Panc1 (cell line): ENCODE measurements around the gene STXBP4. TPM values are rescaled to one million over a fixed set of nuclear protein-coding genes. Genes with fewer than 3 reads are reported as not detected.

Source experiments
- ATAC-seq: fragments of 200-7000 bp; cut with Tn5 transposase; 2 replicates; pipeline ENCODE4 v1.9.1; 2020; ENCODE audit warnings: mild to moderate bottlenecking, moderate library complexity
- BruUV-seq: library from RNA; stranded (reverse); fragments of 400-500 nt; replicated peaks from 2 replicates; lab custom pipeline; 2021; lab: Mats Ljungman, UMichigan
- CTCF ChIA-PET: fragments of 300-600 bp; sonication (Branson Sonifier 250); formaldehyde crosslinking; loops from one replicate; lab custom pipeline; 2022; ENCODE audit warnings: antibody characterized with exemption; lab: Charles Lee
- POLR2A ChIA-PET: fragments of 300-600 bp; sonication (Branson Sonifier 250); formaldehyde crosslinking; loops from one replicate; lab custom pipeline; 2022; ENCODE audit warnings: antibody characterized with exemption; lab: Charles Lee
- DNase-seq: peaks from one replicate; pipeline ENCODE4 v3.0.0-alpha.2; 2010; ENCODE audit warnings: low read depth, low spot score
- H3K27ac ChIP-seq: 2 replicates; pipeline ENCODE4 v1.5.1; 2011; ENCODE audit warnings: mild to moderate bottlenecking, low read length, inconsistent platforms
- H3K27me3 ChIP-seq: fragments of 200-500 bp; sonication (Bioruptor generic); 2 replicates; pipeline ENCODE4 v1.6.0; 2014; ENCODE audit warnings: low read length, inconsistent platforms; ENCODE audit not compliant: control insufficient read depth, insufficient read depth
- H3K36me3 ChIP-seq: fragments of 200-500 bp; sonication (Bioruptor generic); 2 replicates; pipeline ENCODE4 v1.5.1; 2014; ENCODE audit warnings: inconsistent platforms, mild to moderate bottlenecking, low read length, moderate library complexity; ENCODE audit not compliant: control insufficient read depth, insufficient read depth
- H3K4me1 ChIP-seq: 2 replicates; pipeline ENCODE4 v1.5.1; 2011; ENCODE audit warnings: inconsistent platforms, mild to moderate bottlenecking, low read length, moderate library complexity; ENCODE audit not compliant: control insufficient read depth, insufficient read depth
- H3K4me3 ChIP-seq, 2 experiments: 2 replicates each; pipeline ENCODE4 v1.5.1; 2011 to 2012; ENCODE audit warnings: low read depth in 2 of 2, low read length in 2 of 2, mild to moderate bottlenecking in 2 of 2, inconsistent platforms in 1 of 2, moderate library complexity in 1 of 2
- H3K9me3 ChIP-seq: fragments of 200-500 bp; sonication (Bioruptor generic); 2 replicates; pipeline ENCODE4 v1.5.1; 2014; ENCODE audit warnings: low read depth, mild to moderate bottlenecking, inconsistent platforms, low read length, moderate library complexity; ENCODE audit not compliant: control insufficient read depth, insufficient read depth
- POLR2AphosphoS5 ChIP-seq: IDR thresholded peaks from 2 replicates; pipeline ENCODE4 v1.6.1; 2012; ENCODE audit warnings: mild to moderate bottlenecking, low read depth, low read length, moderate library complexity
- SIN3A ChIP-seq: IDR thresholded peaks from 2 replicates; pipeline ENCODE4 v1.6.1; 2012; ENCODE audit warnings: low read depth, mild to moderate bottlenecking, low read length, moderate library complexity, borderline replicate concordance; ENCODE audit not compliant: insufficient read depth
- TCF7L2 ChIP-seq: IDR thresholded peaks from 2 replicates; pipeline ENCODE4 v1.6.1; 2011; ENCODE audit warnings: mild to moderate bottlenecking, low read depth, low read length, inconsistent platforms
- in situ Hi-C: cut with HindIII; loops from 2 replicates; pipeline ENCODE4 v1.10.0; 2016; ENCODE audit warnings: low sequenced_read_pairs, low pct_unique_long_range_greater_than_20kb
- intact Hi-C: fragments of 100-400 bp; cut with micrococcal nuclease; formaldehyde crosslinking; loops from one replicate; pipeline ENCODE4 v1.10.0; 2022; ENCODE audit not compliant: unreplicated experiment
- total RNA-seq: library from RNA; stranded (reverse); gene quantifications from one replicate; pipeline ENCODE4 v1.2.1, GENCODE V29; 2021; ENCODE audit not compliant: unreplicated experiment
- TF ChIP-seq, protein P1 (sequence below): fragments of 450-650 bp; IDR thresholded peaks from 2 replicates; pipeline ENCODE4 v1.5.1; 2017; ENCODE audit warnings: mild to moderate bottlenecking
- TF ChIP-seq, protein P2 (sequence below), 2 experiments: IDR thresholded peaks; 2 replicates each; pipeline ENCODE4 v1.6.1; 2011 to 2012; ENCODE audit warnings: low read depth in 2 of 2, control low read depth in 1 of 2, low read length in 1 of 2, mild to moderate bottlenecking in 1 of 2, moderate library complexity in 1 of 2; ENCODE audit not compliant: insufficient read depth in 1 of 2

STXBP4 gene
- total RNA-seq, 1 experiment from 2014 or later, result 12.8 TPM

DNA sequence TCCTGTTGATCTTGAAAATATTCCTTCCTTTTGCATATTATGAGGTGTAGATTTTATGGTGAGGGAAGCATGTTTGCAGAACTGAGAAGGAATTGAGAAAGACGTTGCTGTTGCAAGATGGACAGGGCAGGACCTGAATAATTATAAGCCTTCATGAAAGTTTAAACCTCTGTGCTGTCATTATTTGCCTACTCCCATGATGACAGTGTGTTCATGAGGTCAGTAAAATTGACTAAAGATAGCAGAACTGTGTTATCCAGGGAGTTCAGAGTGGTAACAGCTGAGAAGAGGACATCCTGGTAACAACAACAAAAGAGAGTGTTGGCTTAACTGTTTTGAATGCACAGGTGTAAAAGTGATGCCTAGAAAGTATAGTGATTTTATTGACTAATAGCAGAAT is 250.9 kb downstream of the STXBP4 start:
- TF ChIP-seq, protein P1, sequence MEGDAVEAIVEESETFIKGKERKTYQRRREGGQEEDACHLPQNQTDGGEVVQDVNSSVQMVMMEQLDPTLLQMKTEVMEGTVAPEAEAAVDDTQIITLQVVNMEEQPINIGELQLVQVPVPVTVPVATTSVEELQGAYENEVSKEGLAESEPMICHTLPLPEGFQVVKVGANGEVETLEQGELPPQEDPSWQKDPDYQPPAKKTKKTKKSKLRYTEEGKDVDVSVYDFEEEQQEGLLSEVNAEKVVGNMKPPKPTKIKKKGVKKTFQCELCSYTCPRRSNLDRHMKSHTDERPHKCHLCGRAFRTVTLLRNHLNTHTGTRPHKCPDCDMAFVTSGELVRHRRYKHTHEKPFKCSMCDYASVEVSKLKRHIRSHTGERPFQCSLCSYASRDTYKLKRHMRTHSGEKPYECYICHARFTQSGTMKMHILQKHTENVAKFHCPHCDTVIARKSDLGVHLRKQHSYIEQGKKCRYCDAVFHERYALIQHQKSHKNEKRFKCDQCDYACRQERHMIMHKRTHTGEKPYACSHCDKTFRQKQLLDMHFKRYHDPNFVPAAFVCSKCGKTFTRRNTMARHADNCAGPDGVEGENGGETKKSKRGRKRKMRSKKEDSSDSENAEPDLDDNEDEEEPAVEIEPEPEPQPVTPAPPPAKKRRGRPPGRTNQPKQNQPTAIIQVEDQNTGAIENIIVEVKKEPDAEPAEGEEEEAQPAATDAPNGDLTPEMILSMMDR, result no peak
- TF ChIP-seq POLR2AphosphoS5, result no peak
- ChIA-PET CTCF (no interaction called here), POLR2A (no interaction called here)
- H3K4me3 ChIP-seq, result no peak overlapping the region
- no peaks in the 10 kb centered on the region for H3K36me3 ChIP-seq
- no TSS peak for BruUV-seq
- no peaks in the 10 kb centered on the region for H3K9me3 ChIP-seq
- no peaks in the 10 kb centered on the region for H3K4me1 ChIP-seq
- no peak overlapping the region for H3K27ac ChIP-seq
- no peaks in the 10 kb centered on the region; the same call in 1 of the 2 replicates for H3K27me3 ChIP-seq
- intact Hi-C loops (no loop called here), in situ Hi-C loops (no loop called here)
- ATAC-seq, result no peak
- DNase-seq, result no peak

DNA sequence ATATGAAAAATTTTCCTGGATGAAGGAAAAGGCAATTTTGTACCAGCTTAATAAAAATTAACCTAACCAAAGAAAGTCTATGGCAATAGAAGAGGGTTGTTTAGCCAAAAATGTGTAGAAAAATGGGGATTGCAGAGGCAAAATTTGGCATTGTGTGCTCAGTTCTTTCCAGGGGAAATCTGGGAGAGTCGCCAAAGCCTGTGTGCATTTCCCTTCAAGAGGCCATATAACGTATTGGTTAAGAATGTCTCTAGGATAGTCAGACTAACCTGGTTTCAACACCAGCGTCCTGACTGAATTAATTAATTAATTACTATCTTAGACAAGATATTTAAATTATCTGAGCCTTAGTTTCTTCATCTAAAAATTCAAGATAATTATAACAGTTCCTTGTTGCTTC is 251.4 kb downstream of the STXBP4 start:
- no peak for TF ChIP-seq TCF7L2
- no peak for TF ChIP-seq POLR2AphosphoS5
- no peak for TF ChIP-seq SIN3A
- TF ChIP-seq, protein P1, result no peak
- TF ChIP-seq, protein P2, sequence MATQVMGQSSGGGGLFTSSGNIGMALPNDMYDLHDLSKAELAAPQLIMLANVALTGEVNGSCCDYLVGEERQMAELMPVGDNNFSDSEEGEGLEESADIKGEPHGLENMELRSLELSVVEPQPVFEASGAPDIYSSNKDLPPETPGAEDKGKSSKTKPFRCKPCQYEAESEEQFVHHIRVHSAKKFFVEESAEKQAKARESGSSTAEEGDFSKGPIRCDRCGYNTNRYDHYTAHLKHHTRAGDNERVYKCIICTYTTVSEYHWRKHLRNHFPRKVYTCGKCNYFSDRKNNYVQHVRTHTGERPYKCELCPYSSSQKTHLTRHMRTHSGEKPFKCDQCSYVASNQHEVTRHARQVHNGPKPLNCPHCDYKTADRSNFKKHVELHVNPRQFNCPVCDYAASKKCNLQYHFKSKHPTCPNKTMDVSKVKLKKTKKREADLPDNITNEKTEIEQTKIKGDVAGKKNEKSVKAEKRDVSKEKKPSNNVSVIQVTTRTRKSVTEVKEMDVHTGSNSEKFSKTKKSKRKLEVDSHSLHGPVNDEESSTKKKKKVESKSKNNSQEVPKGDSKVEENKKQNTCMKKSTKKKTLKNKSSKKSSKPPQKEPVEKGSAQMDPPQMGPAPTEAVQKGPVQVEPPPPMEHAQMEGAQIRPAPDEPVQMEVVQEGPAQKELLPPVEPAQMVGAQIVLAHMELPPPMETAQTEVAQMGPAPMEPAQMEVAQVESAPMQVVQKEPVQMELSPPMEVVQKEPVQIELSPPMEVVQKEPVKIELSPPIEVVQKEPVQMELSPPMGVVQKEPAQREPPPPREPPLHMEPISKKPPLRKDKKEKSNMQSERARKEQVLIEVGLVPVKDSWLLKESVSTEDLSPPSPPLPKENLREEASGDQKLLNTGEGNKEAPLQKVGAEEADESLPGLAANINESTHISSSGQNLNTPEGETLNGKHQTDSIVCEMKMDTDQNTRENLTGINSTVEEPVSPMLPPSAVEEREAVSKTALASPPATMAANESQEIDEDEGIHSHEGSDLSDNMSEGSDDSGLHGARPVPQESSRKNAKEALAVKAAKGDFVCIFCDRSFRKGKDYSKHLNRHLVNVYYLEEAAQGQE (IDR thresholded peaks at IDR 0.05; ENCODE audit: insufficient read depth in 1 of 2, low read depth in 2 of 2, low read length in 1 of 2), result no peak
- no peak for DNase-seq
- Histone ChIP-seq H3K4me1 (no peaks in the 10 kb centered on the region), H3K27ac (no peak overlapping the region), H3K27me3 (no peaks in the 10 kb centered on the region; the same call in 1 of the 2 replicates), H3K9me3 (no peaks in the 10 kb centered on the region), H3K4me3 (no peak overlapping the region), H3K36me3 (no peaks in the 10 kb centered on the region)
- CTCF ChIA-PET, result no interaction called here
- intact Hi-C loops, result no loop called here
- in situ Hi-C loops, result no loop called here
- no TSS peak for BruUV-seq
- POLR2A ChIA-PET, result no interaction called here
- no peak for ATAC-seq

Other genes with a start within 250 kb of the STXBP4 start
- 53.9 TPM for gene TOM1L1, start 67.9 kb upstream of the STXBP4 start, total RNA-seq
- gene COX11, start 111 bp upstream of the STXBP4 start, total RNA-seq, result 87.0 TPM